H9 (cell line): Measurements from ENCODE around the gene IRX5. TPM values are rescaled to one million over a fixed set of nuclear protein-coding genes. Genes with fewer than 3 reads are reported as not detected.

ENCODE experiments used
- DNase-seq: peaks from one replicate; pipeline ENCODE4 v3.0.0-alpha.2; 2017
- H2AFZ ChIP-seq: one replicate; pipeline ENCODE4 v1.6.1; 2013; ENCODE audit warnings: mild to moderate bottlenecking, low read length, control low read depth, moderate library complexity
- H2AK5ac ChIP-seq: 2 replicates; pipeline ENCODE4 v1.6.1; 2013; ENCODE audit warnings: low read length, control low read depth, mixed read lengths; ENCODE audit not compliant: insufficient read length
- H2BK120ac ChIP-seq: one replicate; pipeline ENCODE4 v1.6.1; 2013; ENCODE audit warnings: low read depth, mild to moderate bottlenecking, low read length, control low read depth, inconsistent platforms; ENCODE audit not compliant: poor library complexity, severe bottlenecking
- H2BK12ac ChIP-seq: 2 replicates; pipeline ENCODE4 v1.6.1; 2013; ENCODE audit warnings: low read length, control low read depth, mixed read lengths, low read depth; ENCODE audit not compliant: insufficient read length
- H2BK15ac ChIP-seq: 2 replicates; pipeline ENCODE4 v1.6.1; 2013; ENCODE audit warnings: low read depth, low read length, control low read depth
- H2BK20ac ChIP-seq: one replicate; pipeline ENCODE4 v1.6.1; 2013; ENCODE audit warnings: low read depth, mild to moderate bottlenecking, low read length, control low read depth, inconsistent platforms; ENCODE audit not compliant: poor library complexity, severe bottlenecking
- H2BK5ac ChIP-seq: 2 replicates; pipeline ENCODE4 v1.6.1; 2013; ENCODE audit warnings: low read length, control low read depth, mixed read lengths; ENCODE audit not compliant: insufficient read length
- H3K14ac ChIP-seq: 2 replicates; pipeline ENCODE4 v1.6.1; 2013; ENCODE audit warnings: low read length, control low read depth; ENCODE audit not compliant: insufficient read depth
- H3K18ac ChIP-seq: 2 replicates; pipeline ENCODE4 v1.6.1; 2013; ENCODE audit warnings: low read depth, mild to moderate bottlenecking, mixed read lengths, low read length, control low read depth; ENCODE audit not compliant: insufficient read length
- H3K23ac ChIP-seq: 2 replicates; pipeline ENCODE4 v1.6.1; 2013; ENCODE audit warnings: low read length, control low read depth, mixed read lengths, low read depth; ENCODE audit not compliant: insufficient read length
- H3K23me2 ChIP-seq: 2 replicates; pipeline ENCODE4 v1.6.1; 2013; ENCODE audit warnings: low read depth, mild to moderate bottlenecking, mixed read lengths, low read length, control low read depth; ENCODE audit not compliant: insufficient read length, poor library complexity, severe bottlenecking
- H3K27ac ChIP-seq: 2 replicates; pipeline ENCODE4 v1.5.1; 2013; ENCODE audit warnings: low read length, control low read depth, mixed read lengths, low read depth; ENCODE audit not compliant: insufficient read length
- H3K27me3 ChIP-seq: 2 replicates; pipeline ENCODE4 v1.6.1; 2013; ENCODE audit warnings: low read length, control low read depth, inconsistent platforms; ENCODE audit not compliant: insufficient read depth
- H3K4ac ChIP-seq: 2 replicates; pipeline ENCODE4 v1.6.1; 2013; ENCODE audit warnings: low read depth, mild to moderate bottlenecking, control low read depth, inconsistent platforms, low read length, moderate library complexity
- H3K4me1 ChIP-seq: 2 replicates; pipeline ENCODE4 v1.6.1; 2013; ENCODE audit warnings: low read length, control low read depth, inconsistent platforms; ENCODE audit not compliant: insufficient read depth
- H3K4me2 ChIP-seq: 2 replicates; pipeline ENCODE4 v1.6.1; 2013; ENCODE audit warnings: low read length, control low read depth, mixed read lengths; ENCODE audit not compliant: insufficient read length, insufficient read depth
- H3K56ac ChIP-seq: 2 replicates; pipeline ENCODE4 v1.6.1; 2013; ENCODE audit warnings: low read depth, mild to moderate bottlenecking, mixed read lengths, low read length, control low read depth; ENCODE audit not compliant: insufficient read length
- H3K79me1 ChIP-seq: 2 replicates; pipeline ENCODE4 v1.6.1; 2013; ENCODE audit warnings: low read depth, mild to moderate bottlenecking, moderate library complexity, low read length, control low read depth, inconsistent platforms; ENCODE audit not compliant: insufficient read depth, poor library complexity, severe bottlenecking
- H3K79me2 ChIP-seq: 2 replicates; pipeline ENCODE4 v1.6.1; 2013; ENCODE audit warnings: low read length, control low read depth, inconsistent platforms; ENCODE audit not compliant: insufficient read depth
- H3K9ac ChIP-seq: 2 replicates; pipeline ENCODE4 v1.6.1; 2013; ENCODE audit warnings: low read length, control low read depth, mixed read lengths; ENCODE audit not compliant: insufficient read length; ENCODE audit errors: extremely low read depth
- H3K9me3 ChIP-seq: one replicate; pipeline ENCODE4 v1.6.1; 2013; ENCODE audit warnings: low read depth, low read length, inconsistent platforms; ENCODE audit not compliant: control insufficient read depth
- H3T11ph ChIP-seq: one replicate; pipeline ENCODE4 v1.6.1; 2013; ENCODE audit warnings: mild to moderate bottlenecking, low read length, control low read depth, inconsistent platforms
- H4K20me1 ChIP-seq: one replicate; pipeline ENCODE4 v1.6.1; 2013; ENCODE audit not compliant: control insufficient read depth, insufficient read length, insufficient read depth
- H4K5ac ChIP-seq: 2 replicates; pipeline ENCODE4 v1.6.1; 2013; ENCODE audit warnings: low read depth, mild to moderate bottlenecking, mixed read lengths, low read length, control low read depth; ENCODE audit not compliant: insufficient read length
- H4K8ac ChIP-seq: replicated peaks from 2 replicates; pipeline ENCODE4 v1.6.1; 2013; ENCODE audit warnings: low read length, control low read depth, mixed read lengths, low read depth; ENCODE audit not compliant: insufficient read length
- H4K91ac ChIP-seq: 2 replicates; pipeline ENCODE4 v1.6.1; 2013; ENCODE audit warnings: low read depth, mild to moderate bottlenecking, moderate library complexity, mixed read lengths, low read length, control low read depth; ENCODE audit not compliant: insufficient read length
- H3K27ac Mint-ChIP-seq, 3 experiments: 2 replicates in 2 of 3; 3 replicates in 1 of 3; pipeline ENCODE4 v1.8.0; 2020 to 2021; ENCODE audit warnings: mixed read lengths in 3 of 3, mild to moderate bottlenecking in 1 of 3, moderate library complexity in 1 of 3
- H3K27me3 Mint-ChIP-seq: 2 replicates; pipeline ENCODE4 v1.8.0; 2021; ENCODE audit warnings: low read depth, mild to moderate bottlenecking, moderate library complexity, mixed read lengths
- H3K36me3 Mint-ChIP-seq, 3 experiments: 2 replicates in 2 of 3; 3 replicates in 1 of 3; pipeline ENCODE4 v1.8.0; 2020 to 2021; ENCODE audit warnings: low read depth in 3 of 3, mixed read lengths in 3 of 3; ENCODE audit not compliant: insufficient read depth in 1 of 3
- H3K4me1 Mint-ChIP-seq, 2 experiments: 2 replicates each; pipeline ENCODE4 v1.8.0; 2020; ENCODE audit warnings: mixed read lengths in 2 of 2
- H3K4me3 Mint-ChIP-seq, 2 experiments: 2 replicates in 1 of 2; 3 replicates in 1 of 2; pipeline ENCODE4 v1.8.0; 2020 to 2021; ENCODE audit warnings: mild to moderate bottlenecking in 2 of 2, mixed read lengths in 2 of 2, moderate library complexity in 1 of 2
- H3K9me3 Mint-ChIP-seq, 2 experiments: 2 replicates in 1 of 2; 3 replicates in 1 of 2; pipeline ENCODE4 v1.8.0; 2020; ENCODE audit warnings: mild to moderate bottlenecking in 2 of 2, mixed read lengths in 2 of 2, moderate library complexity in 1 of 2
- CTCF ChIP-seq: fragments of 200-600 bp; sonication (generic); conservative IDR thresholded peaks from 3 replicates; pipeline ENCODE4 v1.8.0; 2021; ENCODE audit warnings: antibody characterized with exemption, mild to moderate bottlenecking
- WGBS: extraction: QIAGEN DNeasy Blood & Tissue Kit; methylation state at CpG from one replicate; pipeline ENCODE4 v1.1.7; 2013; ENCODE audit warnings: missing lambda C conversion rate, low lambda C conversion rate, mixed read lengths; ENCODE audit not compliant: insufficient read length; ENCODE audit errors: extremely low coverage; 5-methylcytosine and 5-hydroxymethylcytosine counted together
- total RNA-seq: library from RNA; stranded (reverse); gene quantifications from 2 replicates; pipeline ENCODE4 v1.2.1, GENCODE V29; 2021

IRX5 gene
- total RNA-seq, 1 experiment from 2014 or later, result 0.59 TPM

GRCh38 chr16:54942353-54942943, 11.8 kb downstream of the IRX5 start:
- Histone ChIP-seq H3K9ac (no peak overlapping the region), H2BK20ac (no peak overlapping the region), H3K79me2 (no peaks in the 10 kb centered on the region), H2AK5ac (no peak overlapping the region), H3K4me1 (no peaks in the 10 kb centered on the region), H3T11ph (no peak overlapping the region), H3K4me2 (no peak overlapping the region), H2BK12ac (no peak overlapping the region), H3K23me2 (peaks cover 9% of the 10 kb centered on the region), H4K91ac (no peak overlapping the region), H4K8ac (no peak overlapping the region), H3K18ac (no peak overlapping the region), H4K20me1 (no peaks in the 10 kb centered on the region), H3K9me3 (no peaks in the 10 kb centered on the region), H3K27me3 (peaks cover 46% of the 10 kb centered on the region), H3K56ac (no peak overlapping the region), H2BK120ac (no peak overlapping the region), H2BK15ac (no peak overlapping the region), H4K5ac (no peak overlapping the region), H3K4ac (no peak overlapping the region), H3K27ac (no peak overlapping the region), H2BK5ac (no peak overlapping the region), H3K23ac (no peak overlapping the region), H2AFZ (no peak overlapping the region), H3K14ac (no peak overlapping the region), H3K79me1 (no peaks in the 10 kb centered on the region)
- no peak for TF ChIP-seq CTCF
- Mint-ChIP-seq H3K4me3 (no peak overlapping the region), H3K27me3 (peaks cover 97% of the 10 kb centered on the region), H3K27ac (no peak overlapping the region), H3K36me3 (peaks cover 0 to 2% (median 0%) of the 10 kb centered on the region in 3 experiments; a peak in 1 of 7 replicates), H3K9me3 (peaks cover 0 to 3% of the 10 kb centered on the region in 2 experiments; a peak in 2 of 5 replicates), H3K4me1 (peaks cover 18 to 25% of the 10 kb centered on the region in 2 experiments)
- WGBS, result no CpG with 5 or more reads among the region's 2 CpGs
- DNase-seq, result no peak
